Transverse colon (tissue), 4 donors: ENCODE data around the gene MRPS31. TPM values are rescaled to one million over a fixed set of nuclear protein-coding genes. Genes with fewer than 3 reads are reported as not detected.
"Not testable (repeated sequence)": the region's sequence is repeated elsewhere in the genome, so short reads cannot be mapped to it uniquely, and the experiment has no call there.

Source experiments
- DNase-seq: peaks from one replicate; pipeline ENCODE4 v3.0.0-alpha.2; 2019
- H3K27ac ChIP-seq, 4 donors: fragments of 200-600 bp; sonication (generic); 2 replicates each; pipeline ENCODE4 v1.5.1; 2016 to 2018; ENCODE audit warnings: inconsistent platforms in 4 of 4
- H3K27me3 ChIP-seq: fragments of 200-600 bp; sonication (generic); 2 replicates; pipeline ENCODE4 v1.5.1; 2017; ENCODE audit warnings: inconsistent platforms
- H3K36me3 ChIP-seq, 4 donors: fragments of 200-600 bp; sonication (generic); 2 replicates each; pipeline ENCODE4 v1.5.1; 2017 to 2019; ENCODE audit warnings: inconsistent platforms in 4 of 4
- H3K4me1 ChIP-seq, 4 donors: fragments of 200-600 bp; sonication (generic); 2 replicates each; pipeline ENCODE4 v1.5.1; 2017 to 2020; ENCODE audit warnings: inconsistent platforms in 4 of 4
- H3K4me3 ChIP-seq, 4 donors: fragments of 200-600 bp; sonication (generic); 1 replicate in 1 of 4; 2 replicates in 3 of 4; pipeline versions ENCODE4 v1.5.1 to v1.6.1; 2017 to 2019; ENCODE audit warnings: inconsistent platforms in 4 of 4
- H3K9me3 ChIP-seq, 2 donors: fragments of 200-600 bp; sonication (generic); 2 replicates each; pipeline ENCODE4 v1.5.1; 2017 to 2019; ENCODE audit warnings: inconsistent platforms in 2 of 2
- CTCF ChIP-seq, 5 experiments: fragments of 200-600 bp in 3 of 5; fragments of 450-650 bp in 2 of 5; sonication (generic) in 3 of 5; IDR thresholded peaks; 1 replicate in 2 of 5; 2 replicates in 3 of 5; pipeline ENCODE4 v1.5.1; 2016 to 2017; ENCODE audit warnings: antibody characterized with exemption in 5 of 5, inconsistent platforms in 3 of 5, mild to moderate bottlenecking in 2 of 5, moderate library complexity in 1 of 5
- EP300 ChIP-seq: sonication (generic); formaldehyde crosslinking; IDR thresholded peaks from one replicate; pipeline ENCODE4 v1.6.1; 2017; ENCODE audit warnings: antibody characterized with exemption, low read depth
- POLR2A ChIP-seq: fragments of 450-650 bp; IDR thresholded peaks from one replicate; pipeline ENCODE4 v1.6.1; 2016; ENCODE audit warnings: antibody characterized with exemption, mild to moderate bottlenecking, moderate library complexity
- POLR2AphosphoS5 ChIP-seq, 3 donors: sonication (generic); formaldehyde crosslinking; IDR thresholded peaks; one replicate each; pipeline ENCODE4 v1.6.1; 2016; ENCODE audit warnings: antibody characterized with exemption in 3 of 3
- WGBS, 2 donors: methylation state at CpG; one replicate each; pipeline ENCODE4 v1.1.5; 2018; ENCODE audit warnings: low coverage in 1 of 2; 5-methylcytosine and 5-hydroxymethylcytosine counted together
- in situ Hi-C, 4 donors: fragments of 200-750 bp; cut with MboI; loops; one replicate each; pipeline versions ENCODE4 v1.15.0 to v1.15.1; 2017; ENCODE audit warnings: low sequenced_read_pairs in 3 of 4, low pct_ligation_motif_present in 1 of 4, low pct_unique_long_range_greater_than_20kb in 1 of 4
- intact Hi-C: fragments of 100-400 bp; cut with DNase I; formaldehyde crosslinking; loops from one replicate; pipeline ENCODE4 v1.15.1; 2023; ENCODE audit warnings: low total_unique reads
- total RNA-seq, 4 donors: library from RNA; depleted of rRNA; stranded (reverse); fragments of >200 nt; gene quantifications; one replicate each; pipeline ENCODE4 v1.1.0, GENCODE V29; 2016

The MRPS31 gene
- total RNA-seq, 4 donors from 2014 or later = 16.1 to 50.2 (median 25.0) TPM

GRCh38 chr13:40787062-40787461 is 16.1 kb upstream of the MRPS31 start:
- H3K27me3 ChIP-seq = no peaks in the 10 kb centered on the region
- peak overlapping the region in 3 of 4 donors; percentile 26 to 50 (median 26) for H3K27ac ChIP-seq
- no peaks in the 10 kb centered on the region for H3K9me3 ChIP-seq
- WGBS, 2 donors = 78% methylated on average over 5 of the region's 5 CpGs; no CpG with 5 or more reads in 1 of the 2 donors
- no peak overlapping the region for H3K4me3 ChIP-seq
- in situ Hi-C loops = loop anchor here in 3 of 4 donors (25.0 kb wide), 3 partner anchors 200 to 450 kb away; partner anchors contain the start of gene WBP4 (in 1 of the 3)
- intact Hi-C loops = no loop called here
- TF ChIP-seq CTCF (IDR thresholded peaks at IDR 0.05) = no peak
- TF ChIP-seq EP300 = no peak
- no peak for TF ChIP-seq POLR2A
- TF ChIP-seq POLR2AphosphoS5 (IDR thresholded peaks at IDR 0.05) = no peak
- H3K36me3 ChIP-seq = no peaks in the 10 kb centered on the region
- H3K4me1 ChIP-seq = peaks cover 5 to 13% (median 10%) of the 10 kb centered on the region in 4 donors
- DNase-seq = no peak

GRCh38 chr13:40786568-40786996 is 15.6 kb upstream of the MRPS31 start:
- H3K27ac ChIP-seq = peak overlapping the region in 2 of 4 donors; percentile 26 to 50
- in situ Hi-C loops (loop anchor here in 3 of 4 donors (25.0 kb wide), 3 partner anchors 201 to 451 kb away; partner anchors contain the start of gene WBP4 (in 1 of the 3)), intact Hi-C loops (no loop called here)
- H3K27me3 ChIP-seq = no peaks in the 10 kb centered on the region
- H3K4me1 ChIP-seq = peaks cover 5 to 13% (median 10%) of the 10 kb centered on the region in 4 donors
- no peaks in the 10 kb centered on the region for H3K9me3 ChIP-seq
- H3K36me3 ChIP-seq = no peaks in the 10 kb centered on the region
- no peak overlapping the region for H3K4me3 ChIP-seq
- no peak for DNase-seq
- 86 to 92% methylated on average over 2 to 4 of the region's 4 CpGs for WGBS, 2 donors
- no peak for TF ChIP-seq POLR2AphosphoS5 (IDR thresholded peaks at IDR 0.05)
- no peak for TF ChIP-seq POLR2A
- TF ChIP-seq EP300 = no peak
- no peak for TF ChIP-seq CTCF (IDR thresholded peaks at IDR 0.05)

GRCh38 chr13:40784540-40784939 is 13.6 kb upstream of the MRPS31 start:
- Histone ChIP-seq H3K9me3 (no peaks in the 10 kb centered on the region), H3K4me1 (peaks cover 0 to 6% (median 2%) of the 10 kb centered on the region in 4 donors), H3K27ac (no peak overlapping the region), H3K27me3 (no peaks in the 10 kb centered on the region), H3K36me3 (no peaks in the 10 kb centered on the region), H3K4me3 (no peak overlapping the region)
- TF ChIP-seq POLR2AphosphoS5 (IDR thresholded peaks at IDR 0.05) (no peak), CTCF (IDR thresholded peaks at IDR 0.05) (no peak), POLR2A (no peak), EP300 (no peak)
- intact Hi-C loops = no loop called here
- in situ Hi-C loops = loop anchor here in 3 of 4 donors (25.0 kb wide), 3 partner anchors 203 to 453 kb away; partner anchors contain the start of gene WBP4 (in 1 of the 3)
- DNase-seq = no peak
- WGBS, 2 donors = 83 to 91% methylated on average over 3 to 4 of the region's 4 CpGs

- H3K9me3 ChIP-seq, intact Hi-C loops, DNase-seq, H3K36me3 ChIP-seq, H3K27me3 ChIP-seq, H3K27ac ChIP-seq, H3K4me3 ChIP-seq, H3K4me1 ChIP-seq: not testable (repeated sequence)
- in situ Hi-C loops = loop anchor here in 3 of 4 donors (25.0 kb wide), 3 partner anchors 204 to 454 kb away; partner anchors contain the start of gene WBP4 (in 1 of the 3)
- WGBS, 2 donors = 92 to 100% methylated on average over 1 of the region's 1 CpG
Observed at GRCh38 chr13:40782971-40783370, 12.0 kb upstream of the MRPS31 start.
